ENCODE results near the gene CPXM2. TPM values are rescaled to one million over a fixed set of nuclear protein-coding genes. Genes with fewer than 3 reads are reported as not detected.

The CPXM2 gene
- total and polyA plus RNA-seq, 10 of the 15 experiments (the other 5 are each of a cell fraction or from before 2014, with no cell fraction given), result 0.08 to 1.1 (median 0.58) TPM

- Histone ChIP-seq H3K9ac (ENCODE audit: control insufficient read depth, insufficient read depth, low read length) (no peak overlapping the region), H3K79me2 (ENCODE audit: control insufficient read depth, insufficient read depth, low read length) (no peaks in the 10 kb centered on the region), H3K27ac (ENCODE audit: control insufficient read depth, insufficient read depth) (no peak overlapping the region), H3K36me3 (ENCODE audit: control insufficient read depth in 2 of 2, insufficient read depth in 2 of 2, low read length in 1 of 2) (no peaks in the 10 kb centered on the region), H3K4me2 (ENCODE audit: control insufficient read depth, insufficient read depth) (no peak overlapping the region), H3K4me3 (no peak overlapping the region), H2AFZ (ENCODE audit: control insufficient read depth, low read depth, low read length) (no peak overlapping the region), H3K4me1 (ENCODE audit: control insufficient read depth, insufficient read depth, low read length) (0 out of 2 replicates have a peak, but pooled peaks cover 5% of the 10 kb centered on the region), H3K9me3 (replicated peaks; ENCODE audit: control insufficient read depth, insufficient read depth, low read length) (no peaks in the 10 kb centered on the region), H4K20me1 (ENCODE audit: control insufficient read depth, insufficient read depth) (no peaks in the 10 kb centered on the region), H3K27me3 (replicated peaks in 1 of 2; ENCODE audit: control insufficient read depth in 2 of 2, insufficient read depth in 2 of 2, low read length in 1 of 2) (peaks cover 0 to 4% of the 10 kb centered on the region in 2 experiments; a peak in 3 of 4 replicates)
- RAD21 ChIA-PET (ENCODE audit: unreplicated experiment), result no interaction called here
- no peak for DNase-seq (ENCODE audit: low read depth, low spot score)
- ATAC-seq, result no peak
- SMC1A ChIA-PET (ENCODE audit: uncharacterized antibody, unreplicated experiment), result no interaction called here
- intact Hi-C loops (cut with micrococcal nuclease; ENCODE audit: unreplicated experiment) (no loop called here), in situ Hi-C loops (cut with MboI) (no loop called here)
- POLR2A ChIA-PET, result no interaction called here
- WGBS (ENCODE audit: insufficient coverage, insufficient replicate concordance, low lambda C conversion rate, missing lambda C conversion rate), result 26% methylated on average over 8 of the region's 8 CpGs
- CTCF ChIA-PET, result no interaction called here
- TF ChIP-seq CHD4 (IDR thresholded peaks at IDR 0.05) (no peak), RFX5 (IDR thresholded peaks at IDR 0.05; ENCODE audit: low read depth, low read length) (no peak), JUNB (IDR thresholded peaks at IDR 0.05) (no peak), ZBTB33 (IDR thresholded peaks at IDR 0.05) (no peak), MYB (IDR thresholded peaks at IDR 0.05; ENCODE audit: borderline replicate concordance, low read depth, low read length) (no peak), TCF12 (IDR thresholded peaks at IDR 0.05; ENCODE audit: low read depth, low read length) (no peak), RAD21 (IDR thresholded peaks at IDR 0.05; ENCODE audit: insufficient read depth, low read depth, low read length) (no peak), DPF2 (IDR thresholded peaks at IDR 0.05) (no peak), RAD51 (IDR thresholded peaks at IDR 0.05) (no peak), PAX8 (IDR thresholded peaks at IDR 0.05) (no peak), SUZ12 (IDR thresholded peaks at IDR 0.05; ENCODE audit: unreplicated experiment) (no peak), RUNX3 (IDR thresholded peaks at IDR 0.05; ENCODE audit: low read length) (no peak), FOS (IDR thresholded peaks at IDR 0.05; ENCODE audit: borderline replicate concordance, extremely low read depth, insufficient read length) (no peak), ATF7 (IDR thresholded peaks at IDR 0.05; ENCODE audit: low read depth) (no peak)
- FAIRE-seq, result no peak
- BruUV-seq (replicated peaks), result no TSS peak
Observed at GRCh38 chr10:123863183-123863575, 28.4 kb downstream of the CPXM2 start.
